Suprapubic skin (tissue), 4 donors: Measurements from ENCODE around the gene SIT1. TPM values are rescaled to one million over a fixed set of nuclear protein-coding genes. Genes with fewer than 3 reads are reported as not detected.

Experiments
- DNase-seq, 2 donors: peaks; one replicate each; pipeline ENCODE4 v3.0.0-alpha.2; 2019; ENCODE audit warnings: low spot score in 2 of 2
- H3K27ac ChIP-seq: fragments of 200-600 bp; sonication (generic); one replicate; pipeline ENCODE4 v1.5.1; 2019
- H3K27me3 ChIP-seq: fragments of 200-600 bp; sonication (generic); one replicate; pipeline ENCODE4 v1.5.1; 2019
- H3K36me3 ChIP-seq: fragments of 200-600 bp; sonication (generic); one replicate; pipeline ENCODE4 v1.5.1; 2019
- H3K4me1 ChIP-seq: fragments of 200-600 bp; sonication (generic); one replicate; pipeline ENCODE4 v1.5.1; 2019
- H3K4me3 ChIP-seq: fragments of 200-600 bp; sonication (generic); one replicate; pipeline ENCODE4 v1.5.1; 2019; ENCODE audit warnings: mild to moderate bottlenecking
- H3K9me3 ChIP-seq: fragments of 200-600 bp; sonication (generic); one replicate; pipeline ENCODE4 v1.5.1; 2019
- CTCF ChIP-seq, 2 donors: fragments of 200-600 bp in 1 of 2; fragments of 450-650 bp in 1 of 2; sonication (generic) in 1 of 2; IDR thresholded peaks; one replicate each; pipeline ENCODE4 v1.5.1; 2016 to 2019; ENCODE audit warnings: antibody characterized with exemption in 2 of 2, mild to moderate bottlenecking in 1 of 2, moderate library complexity in 1 of 2
- EP300 ChIP-seq: sonication (generic); formaldehyde crosslinking; IDR thresholded peaks from one replicate; pipeline ENCODE4 v1.6.1; 2017; ENCODE audit warnings: antibody characterized with exemption
- POLR2A ChIP-seq, 2 donors: fragments of 450-650 bp; IDR thresholded peaks; one replicate each; pipeline ENCODE4 v1.6.1; 2017; ENCODE audit warnings: antibody characterized with exemption in 2 of 2, mild to moderate bottlenecking in 2 of 2, moderate library complexity in 2 of 2
- POLR2AphosphoS5 ChIP-seq, 3 donors: sonication (generic); formaldehyde crosslinking; IDR thresholded peaks; one replicate each; pipeline ENCODE4 v1.6.1; 2017; ENCODE audit warnings: antibody characterized with exemption in 3 of 3
- WGBS: methylation state at CpG from one replicate; pipeline ENCODE4 v1.1.5; 2018; 5-methylcytosine and 5-hydroxymethylcytosine counted together
- total RNA-seq, 4 donors: library from RNA; depleted of rRNA; stranded (reverse); fragments of >200 nt; gene quantifications; one replicate each; pipeline ENCODE4 v1.1.0, GENCODE V29; 2016

SIT1 gene
- 1 to 10 TPM in 1 of 4 donors, not detected in 3; 2.9 TPM for total RNA-seq

- DNase-seq = peak in 1 of 2 donors; percentile 59
- Histone ChIP-seq H3K27ac (no peak within 1 kb of the TSS), H3K27me3 (no peaks in the 10 kb centered on the region), H3K36me3 (no peaks in the 10 kb centered on the region), H3K4me3 (peak within 1 kb of the TSS; percentile 9), H3K9me3 (no peaks in the 10 kb centered on the region), H3K4me1 (peaks cover 34% of the 10 kb centered on the region)
- TF ChIP-seq CTCF (IDR thresholded peaks at IDR 0.05) (no peak), EP300 (no peak), POLR2AphosphoS5 (IDR thresholded peaks at IDR 0.05) (no peak), POLR2A (IDR thresholded peaks at IDR 0.05) (no peak)
- WGBS = 75% methylated on average over 11 of the region's 22 CpGs
Observed at GRCh38 chr9:35650341-35651158, at the start of gene SIT1. Gene SIT1 (minus strand): TSS chr9:35650931. CDS start chr9:35650853, 78 bp downstream.

GRCh38 chr9:35700031-35700430 lies 49.3 kb upstream of the SIT1 start:
- WGBS = 88% methylated on average over 11 of the region's 11 CpGs
- no peak overlapping the region for H3K27ac ChIP-seq

GRCh38 chr9:35698231-35698630 lies 47.5 kb upstream of the SIT1 start:
- Histone ChIP-seq H3K4me1 (peaks cover 20% of the 10 kb centered on the region), H3K9me3 (no peaks in the 10 kb centered on the region), H3K27ac (no peak overlapping the region), H3K27me3 (no peaks in the 10 kb centered on the region), H3K4me3 (no peak overlapping the region), H3K36me3 (peaks cover 69% of the 10 kb centered on the region)
- DNase-seq = no peak
- TF ChIP-seq POLR2A (IDR thresholded peaks at IDR 0.05) (no peak), POLR2AphosphoS5 (IDR thresholded peaks at IDR 0.05) (no peak), EP300 (no peak), CTCF (IDR thresholded peaks at IDR 0.05) (no peak)
- 90% methylated on average over 3 of the region's 5 CpGs for WGBS

More at GRCh38 chr9:35700031-35700430, 49.3 kb upstream of the SIT1 start:
- TF ChIP-seq CTCF (IDR thresholded peaks at IDR 0.05) = no peak
- TF ChIP-seq POLR2AphosphoS5 (IDR thresholded peaks at IDR 0.05) = no peak
- no peak for TF ChIP-seq EP300
- TF ChIP-seq POLR2A (IDR thresholded peaks at IDR 0.05) = no peak
- Histone ChIP-seq H3K27me3 (no peaks in the 10 kb centered on the region), H3K4me3 (no peak overlapping the region), H3K9me3 (no peaks in the 10 kb centered on the region), H3K4me1 (peaks cover 20% of the 10 kb centered on the region), H3K36me3 (peaks cover 87% of the 10 kb centered on the region)
- DNase-seq = no peak

- peak overlapping the region; percentile 43 for H3K27ac ChIP-seq
- no peak overlapping the region for H3K4me3 ChIP-seq
- WGBS = 60% methylated on average over 14 of the region's 14 CpGs
- TF ChIP-seq POLR2AphosphoS5 (IDR thresholded peaks at IDR 0.05) = no peak
- TF ChIP-seq POLR2A (IDR thresholded peaks at IDR 0.05) = no peak
- TF ChIP-seq CTCF (IDR thresholded peaks at IDR 0.05) = no peak
- TF ChIP-seq EP300 = no peak
- DNase-seq = no peak
- H3K36me3 ChIP-seq = peaks cover 62% of the 10 kb centered on the region
- no peaks in the 10 kb centered on the region for H3K9me3 ChIP-seq
- no peaks in the 10 kb centered on the region for H3K27me3 ChIP-seq
- H3K4me1 ChIP-seq = peaks cover 20% of the 10 kb centered on the region
Observed at GRCh38 chr9:35697486-35697885, 46.8 kb upstream of the SIT1 start.

GRCh38 chr9:35696520-35697215 lies 45.9 kb upstream of the SIT1 start:
- Histone ChIP-seq H3K9me3 (no peaks in the 10 kb centered on the region), H3K27me3 (no peaks in the 10 kb centered on the region), H3K4me3 (no peak overlapping the region), H3K4me1 (peaks cover 20% of the 10 kb centered on the region), H3K36me3 (peaks cover 53% of the 10 kb centered on the region), H3K27ac (peak overlapping the region; percentile 52)
- 38% methylated on average over 9 of the region's 9 CpGs for whole genome bisulfite sequencing
- no peak for DNase-seq
- TF ChIP-seq POLR2A (IDR thresholded peaks at IDR 0.05) (no peak), POLR2AphosphoS5 (IDR thresholded peaks at IDR 0.05) (no peak), EP300 (peak; percentile 91), CTCF (IDR thresholded peaks at IDR 0.05) (peak; percentile 32 to 87)
